ENCODE data around the gene CCDC6.

DNA sequence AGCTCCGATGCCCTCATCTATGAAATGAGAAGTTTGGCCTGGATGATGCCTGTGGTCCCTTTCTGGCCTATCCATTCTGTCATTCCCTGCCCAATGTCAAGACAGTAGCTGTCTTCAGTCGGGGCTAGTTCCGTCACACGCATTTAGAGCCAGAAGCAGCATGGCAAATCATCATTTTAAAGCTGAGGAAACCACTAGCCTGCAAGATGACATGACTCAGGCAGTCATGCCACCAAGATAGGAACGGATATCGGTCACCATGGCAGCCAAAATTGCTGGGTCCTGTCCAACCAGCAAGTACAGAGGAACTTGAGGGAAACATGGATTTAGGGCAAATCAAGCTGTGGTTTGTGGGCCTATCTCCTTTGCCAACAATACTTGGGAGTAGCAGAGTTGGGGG lies 88.6 kb downstream of the CCDC6 start:
- TF ChIP-seq JUN (IDR thresholded peaks at IDR 0.05; ENCODE audit: low read depth, low read length) (no peak), ATF2 (IDR thresholded peaks at IDR 0.05; ENCODE audit: low read length) (no peak), EZH2 (IDR thresholded peaks at IDR 0.05; ENCODE audit: low read depth, low read length, severe bottlenecking) (no peak), RAD21 (IDR thresholded peaks at IDR 0.05 in 1 of 2, conservative IDR thresholded peaks at IDR 0.05 in 1 of 2; ENCODE audit: low read depth in 2 of 2, low read length in 2 of 2) (no peak)

All from H1 (cell line).